ENCODE results near the gene APBA2. TPM values are rescaled to one million over a fixed set of nuclear protein-coding genes. Genes with fewer than 3 reads are reported as not detected.

APBA2 gene
- total RNA-seq, 1 experiment from 2014 or later = 11.2 TPM

- H3K4me1 Mint-ChIP-seq = no peaks in the 10 kb centered on the region
- H3K27ac Mint-ChIP-seq = no peak overlapping the region
- no peak for ATAC-seq
These were observed 9.4 kb downstream of the APBA2 start for GRCh38 chr15:28895146-28895545.

GRCh38 chr15:28895566-28895965 lies 9.8 kb downstream of the APBA2 start:
- Mint-ChIP-seq H3K27ac (no peak overlapping the region), H3K27me3 (ENCODE audit: low read depth) (no peaks in the 10 kb centered on the region), H3K9me3 (peaks cover 13% of the 10 kb centered on the region), H3K4me3 (no peak overlapping the region), H3K36me3 (peaks cover 13% of the 10 kb centered on the region), H3K4me1 (no peaks in the 10 kb centered on the region)
- POLR2A ChIA-PET = no interaction called here
- CTCF ChIA-PET = no interaction called here
- ATAC-seq (no peak), DNase-seq (ENCODE audit: low spot score) (no peak)
- TF ChIP-seq SOX15 (CRISPR knock-in tag; IDR thresholded peaks at IDR 0.05) (no peak), MYBL2 (CRISPR knock-in tag; IDR thresholded peaks at IDR 0.05) (no peak), E2F4 (CRISPR knock-in tag; IDR thresholded peaks at IDR 0.05; ENCODE audit: borderline replicate concordance, low read depth) (no peak), ZBTB21 (CRISPR knock-in tag; IDR thresholded peaks at IDR 0.05; ENCODE audit: borderline replicate concordance) (no peak), E2F1 (CRISPR knock-in tag; IDR thresholded peaks at IDR 0.05) (no peak), CREB1 (CRISPR knock-in tag; IDR thresholded peaks at IDR 0.05) (no peak), ATF6 (CRISPR knock-in tag; IDR thresholded peaks at IDR 0.05) (no peak), JAZF1 (CRISPR knock-in tag; IDR thresholded peaks at IDR 0.05) (no peak), ERG (CRISPR knock-in tag; IDR thresholded peaks at IDR 0.05) (no peak), TP53 (CRISPR knock-in tag; IDR thresholded peaks at IDR 0.05) (no peak), ATF3 (CRISPR knock-in tag; conservative IDR thresholded peaks at IDR 0.05) (no peak), PRRX2 (CRISPR knock-in tag; IDR thresholded peaks at IDR 0.05) (no peak), PRDM15 (CRISPR knock-in tag; IDR thresholded peaks at IDR 0.05) (no peak), NFYB (CRISPR knock-in tag; conservative IDR thresholded peaks at IDR 0.05; ENCODE audit: low read depth) (no peak), CREM (CRISPR knock-in tag; IDR thresholded peaks at IDR 0.05) (no peak), E2F5 (CRISPR knock-in tag; IDR thresholded peaks at IDR 0.05) (no peak), ESRRA (CRISPR knock-in tag; IDR thresholded peaks at IDR 0.05; ENCODE audit: borderline replicate concordance) (no peak), SMAD4 (CRISPR knock-in tag; IDR thresholded peaks at IDR 0.05) (no peak)

More at GRCh38 chr15:28895146-28895545, 9.4 kb downstream of the APBA2 start:
- no peaks in the 10 kb centered on the region for H3K27me3 Mint-ChIP-seq (ENCODE audit: low read depth)
- peaks cover 13% of the 10 kb centered on the region for H3K36me3 Mint-ChIP-seq
- peaks cover 13% of the 10 kb centered on the region for H3K9me3 Mint-ChIP-seq
- no peak for DNase-seq (ENCODE audit: low spot score)
- ChIA-PET CTCF (interaction anchor here (1.0 to 1.7 kb wide), 2 partner anchors 7 to 207 kb away, joined by 3 to 4 read pairs; no protein-coding TSS in a partner anchor), POLR2A (no interaction called here)
- no peak overlapping the region for H3K4me3 Mint-ChIP-seq
- TF ChIP-seq ESRRA (CRISPR knock-in tag; IDR thresholded peaks at IDR 0.05; ENCODE audit: borderline replicate concordance) (no peak), NR2C2 (CRISPR knock-in tag; IDR thresholded peaks at IDR 0.05) (no peak), KAT7 (CRISPR knock-in tag; IDR thresholded peaks at IDR 0.05; ENCODE audit: borderline replicate concordance) (no peak), SMAD3 (CRISPR knock-in tag; IDR thresholded peaks at IDR 0.05; ENCODE audit: borderline replicate concordance) (no peak), NFYB (CRISPR knock-in tag; conservative IDR thresholded peaks at IDR 0.05; ENCODE audit: low read depth) (no peak), E2F4 (CRISPR knock-in tag; IDR thresholded peaks at IDR 0.05; ENCODE audit: borderline replicate concordance, low read depth) (no peak)
